NCI-H2227 (cell line): ENCODE results near the gene GAL3ST2.
"Not testable (repeated sequence)": the region's sequence is repeated elsewhere in the genome, so short reads cannot be mapped to it uniquely, and the experiment has no call there.

Experiments
- DNase-seq: peaks from one replicate; lab custom pipeline; 2025; ENCODE audit not compliant: unreplicated experiment; lab: John Stamatoyannopoulos, UW

Gene GAL3ST2

DNA sequence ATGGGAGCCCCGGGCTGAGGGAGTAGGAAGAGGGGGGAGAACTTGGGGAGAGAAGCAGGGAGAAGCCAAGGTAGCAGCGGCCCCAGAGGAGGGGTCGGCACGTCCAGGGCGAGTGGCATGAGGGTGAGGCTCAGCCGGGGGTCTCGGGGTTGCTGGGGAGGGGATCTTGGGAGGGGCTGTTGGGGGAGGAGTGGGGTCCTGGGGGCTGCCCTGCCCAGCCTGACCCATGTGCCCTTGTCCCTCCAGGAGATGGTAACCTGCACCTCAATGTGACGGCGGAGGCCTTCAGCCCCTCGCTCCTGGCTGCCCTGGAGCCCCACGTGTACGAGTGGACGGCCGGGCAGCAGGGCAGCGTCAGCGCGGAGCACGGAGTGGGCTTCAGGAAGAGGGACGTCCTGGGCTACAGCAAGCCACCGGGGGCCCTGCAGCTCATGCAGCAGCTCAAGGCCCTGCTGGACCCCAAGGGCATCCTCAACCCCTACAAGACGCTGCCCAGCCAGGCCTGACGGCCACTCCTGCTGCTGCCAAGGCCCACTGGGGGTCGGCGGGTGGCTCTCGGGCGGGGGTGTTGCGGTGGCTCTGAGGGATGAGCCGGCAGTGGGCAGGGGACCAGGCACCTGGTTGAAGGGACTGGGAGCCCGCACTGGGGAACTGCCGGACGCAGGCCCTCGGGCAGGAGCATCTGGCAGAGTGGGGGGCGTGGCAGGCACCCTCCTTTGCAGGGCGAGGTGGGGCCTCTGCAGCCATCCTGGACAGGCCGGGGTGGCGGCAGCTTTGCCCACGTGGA lies 9.0 kb upstream of the GAL3ST2 start:
- DNase-seq = no peak

DNA sequence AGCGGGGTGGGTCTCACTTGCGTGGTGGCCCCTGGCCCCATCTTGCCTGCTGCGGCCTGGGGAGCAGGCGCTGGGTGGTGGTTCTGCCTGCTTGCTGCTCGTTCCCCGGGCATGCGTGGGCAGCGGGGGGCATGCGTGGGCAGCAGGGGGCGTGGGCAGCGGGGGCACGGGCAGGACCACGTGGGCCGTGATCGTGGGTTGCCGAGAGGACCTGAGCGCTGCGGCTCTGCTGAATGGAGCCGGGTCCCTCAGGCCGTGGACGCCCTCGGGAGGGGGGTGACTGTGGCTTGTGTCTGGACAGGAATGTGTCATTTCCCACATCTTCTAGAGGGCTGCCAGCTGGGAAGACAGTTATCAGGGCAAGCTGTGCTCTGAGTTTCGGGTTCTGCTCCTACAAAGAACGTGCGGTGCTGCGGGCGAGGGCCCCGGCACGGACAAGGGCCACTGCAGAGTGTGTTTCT lies 8.3 kb upstream of the GAL3ST2 start:
- DNase-seq = no peak

- no peak for DNase-seq
These were observed 7.8 kb upstream of the GAL3ST2 start for GRCh38 chr2:241768850-241769249.

GRCh38 chr2:241769819-241770184 lies 6.8 kb upstream of the GAL3ST2 start:
- no peak for DNase-seq

DNA sequence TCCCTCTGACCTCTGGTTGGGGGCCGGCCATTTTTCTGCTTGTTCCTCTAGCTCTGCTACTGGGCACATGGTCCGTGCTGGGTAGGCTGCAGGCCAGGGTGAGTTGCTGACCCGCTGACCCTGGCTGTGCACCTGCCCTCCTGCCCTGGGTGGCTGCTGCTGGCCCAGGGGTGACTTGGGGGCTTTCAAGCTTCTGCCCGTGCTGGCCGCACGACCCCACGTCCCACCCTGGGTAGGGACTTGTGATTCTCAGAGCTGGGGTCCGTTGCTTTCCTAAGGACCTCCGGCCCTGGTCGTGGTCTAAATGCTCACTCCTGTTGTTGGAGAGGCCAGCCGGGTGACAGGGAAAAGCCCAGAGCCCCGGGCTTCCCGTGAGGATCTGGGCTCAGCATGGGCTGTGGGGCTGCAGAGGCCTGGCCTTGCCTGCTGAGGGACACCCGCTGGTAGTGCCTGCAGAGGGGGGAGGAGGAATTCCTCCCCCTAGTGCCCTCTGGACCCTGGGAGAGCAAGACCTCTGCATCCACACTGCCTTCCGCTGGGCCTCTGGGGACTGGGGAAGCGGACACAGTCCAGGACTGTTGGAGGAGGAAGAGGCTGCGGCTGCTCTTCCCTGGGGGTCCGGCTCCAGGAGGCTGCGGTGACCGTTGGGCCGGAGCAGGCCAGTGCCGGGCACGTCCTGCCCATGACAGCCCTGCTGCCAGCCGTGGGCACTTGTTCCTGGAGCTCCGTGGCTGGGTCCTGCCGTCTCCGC lies 6.3 kb upstream of the GAL3ST2 start:
- no peak for DNase-seq

GRCh38 chr2:241770936-241771285 lies 5.7 kb upstream of the GAL3ST2 start:
- no peak for DNase-seq

GRCh38 chr2:241771286-241772062 lies 5.1 kb upstream of the GAL3ST2 start:
- no peak for DNase-seq

- no peak for DNase-seq
These were observed 4.5 kb upstream of the GAL3ST2 start for GRCh38 chr2:241772063-241772499.

- DNase-seq = no peak
These were observed 2.9 kb upstream of the GAL3ST2 start for GRCh38 chr2:241773511-241774418.

GRCh38 chr2:241774419-241775222 lies 2.0 kb upstream of the GAL3ST2 start:
- DNase-seq = no peak

- no peak for DNase-seq
These were observed 1.1 kb upstream of the GAL3ST2 start for GRCh38 chr2:241775223-241776177.

GRCh38 chr2:241777170-241777685 lies 606 bp downstream of the GAL3ST2 start:
- no peak for DNase-seq

DNA sequence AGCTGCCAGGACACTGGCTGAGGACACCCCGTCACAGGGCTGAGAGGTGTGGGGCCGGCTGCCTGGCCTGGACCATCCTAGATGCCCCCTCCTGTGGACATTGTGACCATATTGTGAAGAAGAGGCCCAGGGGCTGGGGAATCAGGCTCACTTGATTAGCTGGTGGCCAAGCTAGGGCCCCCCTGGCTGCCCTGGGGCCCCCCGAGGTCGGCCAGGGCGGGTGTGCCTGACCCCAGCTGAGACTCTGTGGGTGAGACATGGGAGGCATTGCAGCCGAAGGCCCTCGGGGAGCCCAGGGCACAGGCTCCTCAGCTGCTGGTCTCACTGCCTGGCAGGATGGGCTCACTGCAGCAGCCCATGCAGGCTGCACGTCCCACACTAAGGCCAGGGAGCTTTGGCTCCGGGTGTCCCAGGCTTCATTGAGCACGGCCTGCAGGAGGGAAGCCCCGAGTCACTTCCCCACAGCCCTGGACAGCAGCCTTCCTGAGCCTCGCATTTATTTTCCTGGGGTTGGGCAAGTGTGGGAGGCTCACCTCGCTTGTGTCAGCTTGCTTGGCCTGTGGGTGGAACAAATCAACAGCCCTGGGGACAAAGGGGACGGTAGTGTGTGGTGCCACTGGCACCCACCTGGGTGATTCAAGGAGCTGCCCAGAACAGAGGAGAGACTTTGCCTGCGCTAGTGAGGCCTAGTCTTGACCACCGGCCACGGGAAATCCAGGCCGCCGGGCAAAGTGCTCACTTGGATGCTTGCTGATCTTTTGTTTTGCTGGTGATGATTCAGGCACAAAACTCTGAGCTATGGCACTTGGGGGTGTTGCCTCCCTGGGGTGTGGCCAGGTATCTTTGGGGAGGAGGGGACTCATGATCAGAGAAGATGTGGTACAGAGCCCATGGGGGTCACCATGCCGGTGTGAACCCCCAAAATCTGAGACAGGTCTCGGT lies 1.3 kb downstream of the GAL3ST2 start:
- no peak for DNase-seq

DNA sequence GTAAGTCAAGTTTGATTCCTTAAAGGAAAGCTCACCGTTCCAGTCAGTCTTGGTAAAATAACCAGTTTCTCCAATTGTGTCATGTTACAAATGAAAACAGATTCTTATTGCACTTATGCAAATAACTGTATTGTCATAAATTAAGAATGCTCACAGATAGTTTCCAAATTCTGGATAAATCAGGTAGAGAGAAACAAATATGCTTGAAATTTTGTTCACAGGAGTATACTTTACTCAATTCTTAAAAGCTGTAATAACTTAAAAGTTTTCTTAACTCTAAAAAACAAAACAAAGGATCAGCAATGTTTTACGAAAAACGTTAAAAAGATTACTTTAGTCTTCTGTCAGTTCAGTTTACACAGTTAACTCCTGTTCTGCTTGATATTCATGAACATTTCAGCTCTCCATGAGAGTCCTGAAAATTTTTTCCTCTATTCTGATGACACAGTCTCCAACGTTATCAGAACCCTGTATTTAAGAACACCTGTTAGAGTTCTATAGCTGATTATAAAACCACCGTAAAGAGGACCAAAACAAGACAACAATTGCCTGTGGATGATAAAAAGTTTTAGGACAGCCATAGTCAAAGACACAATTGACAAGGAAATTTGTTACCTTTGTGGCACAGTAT lies 4.4 kb downstream of the GAL3ST2 start:
- no peak for DNase-seq

- DNase-seq = not testable (repeated sequence)
These were observed 5.4 kb downstream of the GAL3ST2 start for GRCh38 chr2:241782053-241782452.

- DNase-seq = no peak
These were observed 11.5 kb downstream of the GAL3ST2 start for GRCh38 chr2:241788135-241788534.

DNA sequence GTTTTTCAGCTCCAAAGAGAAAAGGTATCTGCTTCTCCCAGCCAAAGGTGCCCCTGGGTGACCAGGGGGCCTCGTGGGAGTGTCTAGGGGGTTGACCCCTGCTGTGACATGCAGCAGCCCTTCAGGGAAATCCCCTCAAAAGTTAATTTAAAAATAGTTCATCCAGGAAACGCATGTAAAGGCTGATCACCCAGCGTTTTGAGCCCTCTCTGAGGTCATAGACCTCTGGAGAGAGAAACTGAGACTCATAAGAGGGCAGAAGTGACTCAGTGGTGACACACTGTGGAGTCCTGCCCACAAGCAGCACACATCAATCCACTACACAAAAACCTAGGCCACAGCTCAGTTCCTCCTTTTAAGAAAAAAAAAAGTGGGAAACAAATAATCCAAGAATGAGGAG lies 11.9 kb downstream of the GAL3ST2 start:
- DNase-seq = no peak
